Activated CD4-positive, alpha-beta T cell treated with anti-CD3 and anti-CD28 coated beads for 24 hours (primary cell): ENCODE results near the gene GLT1D1.

Source experiments
- DNase-seq, 2 donors: peaks; one replicate each; pipeline ENCODE4 v3.0.0-alpha.2; 2020; ENCODE audit warnings: low read depth in 2 of 2

Gene GLT1D1

DNA sequence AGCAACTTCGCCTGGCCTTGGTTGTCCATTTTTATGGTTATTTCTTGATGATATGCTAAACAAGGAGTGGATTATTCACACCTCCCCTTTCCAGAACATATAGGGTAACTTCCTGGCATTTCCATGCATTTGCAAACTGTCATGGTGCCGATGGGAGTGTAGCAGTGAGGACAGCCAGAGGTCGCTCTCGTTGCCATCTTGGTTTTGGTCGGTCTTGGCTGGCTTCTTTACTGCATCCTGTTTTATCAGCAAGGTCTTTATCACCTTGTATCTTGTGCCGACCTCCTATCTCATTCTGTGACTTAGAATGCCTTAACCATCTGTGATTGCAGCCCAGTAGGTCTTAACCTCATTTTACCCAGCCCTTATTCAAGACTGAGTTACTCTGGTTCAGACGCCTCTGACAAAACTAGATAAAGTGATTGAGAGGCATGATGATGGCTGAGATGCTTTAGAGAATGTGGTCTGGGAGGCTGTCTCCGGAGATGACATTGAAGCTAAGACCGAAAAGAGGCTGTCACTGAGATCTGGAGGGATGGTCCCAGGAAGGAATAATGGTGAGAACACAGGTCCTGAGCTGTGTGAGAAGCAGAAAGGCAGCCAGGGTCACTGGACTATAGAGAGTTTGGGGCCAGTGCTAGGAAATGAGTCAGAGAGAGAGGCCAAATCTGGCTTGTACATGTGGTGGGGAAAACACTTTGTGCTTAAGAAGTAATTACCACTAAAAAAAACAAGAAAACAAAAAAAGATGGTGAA, 2.9 kb downstream of the GLT1D1 start:
- DNase-seq = no peak

DNA sequence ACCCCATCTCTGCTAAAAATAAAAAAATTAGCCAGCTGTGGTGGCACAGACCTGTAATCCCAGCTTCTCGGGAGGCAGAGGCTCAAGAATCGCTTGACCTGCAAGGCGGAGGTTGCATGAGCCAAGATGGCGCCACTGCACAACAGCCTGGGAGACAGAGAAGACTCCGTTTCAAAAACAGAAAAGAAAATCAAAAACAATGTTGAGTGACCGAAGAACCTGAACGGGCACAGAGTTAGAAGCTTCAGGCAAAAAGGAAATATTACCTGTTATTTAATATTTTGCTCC, 3.5 kb downstream of the GLT1D1 start:
- no peak for DNase-seq

DNA sequence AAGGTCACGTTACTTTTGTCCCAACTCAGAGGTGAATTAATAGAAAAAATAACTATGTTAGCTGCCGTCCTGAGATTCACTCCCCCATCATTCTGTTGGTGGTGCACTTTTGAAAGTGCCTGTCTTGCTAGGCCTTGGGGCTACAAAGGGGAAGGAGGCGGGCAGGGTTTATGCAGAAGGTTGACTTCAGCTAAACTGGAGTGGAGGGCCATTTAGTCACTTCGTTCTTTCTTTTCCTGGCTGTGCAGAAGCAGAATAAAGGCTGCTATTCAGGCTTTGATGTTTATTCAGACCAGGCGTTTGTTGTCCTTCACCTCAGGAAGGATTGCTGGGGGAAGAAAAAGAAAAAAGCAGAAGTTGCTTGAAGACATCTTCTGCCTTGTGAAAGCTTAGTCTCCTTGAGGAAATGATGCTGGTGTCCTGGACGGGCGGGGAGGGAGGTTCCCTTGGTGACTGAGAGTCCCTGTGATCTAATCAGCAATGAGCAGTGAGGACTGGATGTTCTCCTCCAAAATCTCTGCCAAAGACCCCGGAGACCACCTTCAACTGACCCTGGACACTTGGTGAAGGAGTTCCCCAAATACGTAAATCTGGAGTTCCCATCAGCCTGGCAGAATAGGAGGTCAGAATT, 4.0 kb downstream of the GLT1D1 start:
- DNase-seq = no peak

DNA sequence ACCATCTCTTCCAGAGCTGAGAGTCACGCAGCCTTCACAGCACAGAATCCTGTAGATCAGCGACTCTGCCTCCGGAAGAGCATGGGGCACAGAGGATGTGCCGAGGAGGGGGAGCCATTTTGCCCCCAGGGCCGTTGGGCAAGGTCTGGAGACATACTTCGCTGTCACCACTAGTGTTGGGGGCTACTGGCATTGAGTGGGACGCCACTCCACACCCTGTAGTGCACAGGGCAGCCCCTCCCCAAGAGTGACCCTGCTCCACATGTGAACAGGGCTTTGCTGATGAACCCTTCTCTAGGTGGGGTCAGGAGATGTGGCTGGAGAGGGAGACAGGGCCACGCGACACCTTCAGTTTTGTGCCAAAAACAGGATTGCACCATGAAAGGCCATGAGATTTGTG, 6.0 kb downstream of the GLT1D1 start:
- DNase-seq = no peak

DNA sequence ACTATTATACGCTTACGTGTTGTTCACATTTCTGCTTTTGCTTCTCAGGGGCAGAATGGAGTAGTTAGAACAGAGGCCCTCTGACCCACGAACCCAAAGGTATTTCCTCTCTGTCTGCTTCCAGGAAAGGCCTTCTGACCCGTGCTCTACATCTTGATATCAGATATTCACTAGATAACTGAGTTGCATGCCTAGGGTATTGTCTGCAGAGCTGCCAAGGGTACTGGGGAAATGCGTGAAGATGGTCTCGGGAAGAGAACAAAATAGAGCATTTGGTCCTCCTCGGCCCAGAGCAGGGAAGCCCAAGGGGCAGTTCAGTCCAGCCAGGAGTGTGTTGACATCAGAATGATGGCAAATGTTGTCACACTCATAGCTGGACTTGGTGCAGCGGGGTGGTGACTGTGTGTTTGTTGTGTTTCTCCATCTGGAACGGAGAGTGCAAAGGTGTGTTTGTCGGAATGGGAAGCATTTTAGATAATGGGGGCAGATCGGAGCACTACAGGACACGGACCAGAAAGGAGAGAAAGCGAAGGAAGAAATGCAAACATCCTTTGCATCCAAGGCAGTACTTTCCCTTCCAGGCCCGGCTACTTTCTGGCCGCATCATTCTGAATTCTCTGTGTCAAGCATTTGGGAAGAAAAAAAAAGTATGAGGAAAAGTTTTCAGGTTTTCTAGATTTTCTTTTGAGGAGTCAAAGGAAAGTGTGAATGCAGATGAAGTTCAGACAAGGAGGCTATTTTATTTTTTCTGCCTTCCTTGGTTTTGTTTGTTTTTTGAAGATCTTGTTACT, 8.1 kb downstream of the GLT1D1 start:
- no peak for DNase-seq

DNA sequence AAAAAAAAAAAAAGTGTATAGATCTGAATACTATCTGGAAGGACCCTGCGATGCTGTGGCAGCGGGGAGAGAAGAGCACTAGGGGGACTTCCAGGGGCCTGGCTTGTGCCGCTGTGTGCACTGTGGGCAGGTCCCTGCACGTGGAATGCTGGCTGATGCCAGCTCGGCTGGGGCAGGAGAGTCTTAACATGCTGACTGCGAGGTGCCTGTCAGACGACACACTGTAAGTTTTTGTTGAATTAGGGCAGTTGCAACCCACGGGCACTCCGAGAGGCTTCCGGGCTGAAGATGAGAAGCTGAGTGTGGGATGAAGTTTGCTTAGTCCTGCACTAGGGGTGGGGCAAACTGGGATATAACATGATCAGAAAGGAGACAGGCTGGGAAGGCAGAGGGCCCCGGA, 10.7 kb downstream of the GLT1D1 start:
- no peak for DNase-seq

DNA sequence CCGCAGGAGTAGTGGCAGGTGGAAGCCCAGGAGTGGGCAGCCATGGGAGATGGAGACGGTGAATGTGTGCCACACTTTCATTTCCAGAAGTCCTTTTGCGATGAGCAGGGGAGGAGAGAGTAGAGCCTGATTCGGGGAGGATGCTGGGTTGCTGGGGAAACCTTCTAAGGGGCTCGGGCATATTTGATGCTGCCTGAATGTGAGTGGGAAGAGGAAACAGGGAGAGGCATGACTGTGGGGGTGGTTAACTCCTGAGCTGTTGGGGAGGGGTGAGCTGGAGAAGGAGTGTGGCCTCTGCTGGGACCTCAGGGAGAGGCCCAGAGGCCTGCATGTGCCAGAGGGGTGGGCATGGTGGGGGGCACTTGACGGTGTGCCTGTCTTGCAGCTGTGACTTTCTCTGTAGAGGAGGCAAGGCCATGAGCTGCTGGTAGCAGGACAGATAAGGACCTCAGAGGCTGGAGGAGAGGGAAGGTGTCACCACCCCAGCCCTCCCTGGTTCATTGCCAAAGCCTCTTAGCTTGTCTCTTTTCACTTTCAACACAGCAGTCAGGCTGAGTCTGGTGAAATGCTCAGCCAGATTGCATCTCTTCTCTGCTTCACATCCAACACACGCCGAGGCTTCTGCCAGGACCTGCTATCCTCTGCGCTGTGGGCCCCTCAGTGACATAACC, 11.4 kb downstream of the GLT1D1 start:
- no peak for DNase-seq

DNA sequence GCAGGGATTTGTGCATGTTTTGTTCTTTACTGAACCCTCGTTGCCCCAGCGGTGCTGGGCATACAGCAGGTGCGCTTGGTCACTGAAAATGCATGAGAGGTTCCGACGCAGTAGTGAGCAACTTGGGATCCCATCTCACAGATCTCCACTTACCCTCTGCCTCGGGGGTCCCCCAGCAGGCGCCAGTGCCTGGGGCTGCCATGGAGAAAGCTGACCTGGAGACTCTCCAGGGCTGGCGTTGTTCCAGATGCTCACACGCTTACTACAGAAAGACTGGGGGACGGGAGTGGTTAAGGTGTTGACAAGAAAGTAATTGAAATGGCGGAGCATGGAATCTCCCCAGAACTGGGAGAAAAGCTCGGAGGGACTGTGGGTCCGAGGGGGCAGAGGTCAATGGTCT, 14.2 kb downstream of the GLT1D1 start:
- no peak for DNase-seq

DNA sequence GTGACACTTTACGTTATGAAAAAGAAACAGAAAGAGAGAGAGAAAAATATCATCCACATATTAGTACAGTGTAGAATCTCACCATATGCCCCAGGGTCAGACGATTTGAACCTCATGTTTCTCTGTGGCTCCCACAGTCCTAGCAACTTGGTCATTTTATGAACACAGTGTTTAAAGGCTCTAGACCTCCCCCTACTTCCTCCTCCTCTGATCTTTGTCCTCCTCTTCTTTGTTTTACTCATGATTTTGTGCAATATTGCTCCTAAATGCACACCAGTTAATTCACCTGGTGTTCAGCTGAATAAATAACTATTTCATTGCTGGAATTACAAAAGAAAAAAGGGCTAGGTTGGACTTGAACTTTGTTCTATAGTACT, 18.2 kb downstream of the GLT1D1 start:
- no peak for DNase-seq

DNA sequence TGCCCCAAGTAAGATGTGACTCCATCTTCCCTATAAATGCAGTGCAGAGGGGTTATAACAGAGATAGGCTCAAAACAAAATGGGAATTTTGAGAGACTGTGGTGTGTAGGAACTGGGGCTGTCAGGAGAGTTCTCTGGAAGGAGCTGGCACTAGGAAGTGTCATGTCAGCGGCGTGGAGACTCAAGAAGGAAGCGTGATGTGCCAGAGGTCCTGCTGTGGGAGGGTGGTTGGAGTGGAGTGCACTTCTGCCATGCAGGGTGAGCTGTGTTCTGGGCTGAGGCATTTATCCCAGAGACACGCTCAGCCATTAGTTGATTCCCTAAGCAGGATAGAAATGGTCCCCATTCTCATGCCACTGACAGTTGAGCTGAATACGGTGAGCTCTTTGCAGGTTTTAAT, 19.0 kb downstream of the GLT1D1 start:
- DNase-seq = no peak

DNA sequence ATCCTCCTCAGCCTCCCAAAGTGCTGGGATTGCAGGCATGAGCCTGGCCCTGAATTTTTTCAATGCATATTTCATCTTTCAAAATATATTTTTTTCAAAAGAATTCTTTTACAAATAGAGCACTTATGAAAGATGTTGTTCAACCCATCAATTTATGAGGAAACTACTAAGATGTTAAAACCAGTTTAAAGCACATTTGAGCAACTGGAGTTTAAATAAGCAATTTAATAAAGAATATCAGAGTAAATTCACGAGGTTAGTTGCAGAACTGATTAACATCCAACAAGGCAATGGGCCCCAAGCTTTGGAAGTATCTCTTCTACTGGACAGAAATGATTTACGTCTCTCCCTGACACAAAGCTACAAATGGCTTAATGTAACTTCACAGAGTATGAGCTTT, 23.3 kb downstream of the GLT1D1 start:
- DNase-seq = no peak

DNA sequence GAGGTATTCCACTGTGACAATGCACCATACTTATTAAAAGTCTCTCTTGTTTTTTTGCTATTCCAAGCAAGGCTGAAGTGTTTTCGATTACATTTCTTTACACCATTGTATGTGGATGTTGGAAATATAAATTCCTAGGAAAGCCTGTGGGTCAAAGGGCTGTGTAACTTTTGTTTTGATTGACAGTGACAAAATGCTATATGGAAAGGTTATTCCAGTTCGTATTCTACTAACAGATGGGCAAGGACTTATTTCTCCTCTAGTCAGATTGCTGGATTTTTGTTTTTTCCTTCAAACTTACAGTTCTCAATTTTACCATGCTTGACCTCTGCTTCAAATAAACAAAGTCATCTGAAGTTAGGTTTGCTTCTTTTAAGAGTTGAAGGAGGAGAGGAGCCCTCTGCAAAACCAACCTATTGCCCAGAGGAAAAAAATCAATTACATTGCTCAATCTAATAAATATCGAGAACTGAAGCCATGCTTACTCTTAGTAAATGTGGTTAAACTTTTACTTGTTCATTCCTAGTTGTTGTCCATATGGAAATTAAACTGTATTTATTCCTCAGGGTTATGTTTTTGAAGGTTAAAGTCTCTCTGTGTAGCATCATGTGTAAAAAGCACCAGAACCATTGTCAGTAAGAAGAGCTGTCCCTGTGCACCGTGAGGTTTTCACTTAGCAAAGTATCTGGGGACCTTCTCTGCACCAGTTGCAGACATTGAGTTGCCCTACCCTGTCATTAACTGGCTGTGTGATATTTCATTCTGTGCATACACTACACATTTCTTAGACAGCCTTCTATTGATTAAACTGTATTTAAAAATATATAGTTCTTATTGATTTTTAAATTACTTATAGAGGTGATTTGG, 26.9 kb downstream of the GLT1D1 start:
- no peak for DNase-seq

DNA sequence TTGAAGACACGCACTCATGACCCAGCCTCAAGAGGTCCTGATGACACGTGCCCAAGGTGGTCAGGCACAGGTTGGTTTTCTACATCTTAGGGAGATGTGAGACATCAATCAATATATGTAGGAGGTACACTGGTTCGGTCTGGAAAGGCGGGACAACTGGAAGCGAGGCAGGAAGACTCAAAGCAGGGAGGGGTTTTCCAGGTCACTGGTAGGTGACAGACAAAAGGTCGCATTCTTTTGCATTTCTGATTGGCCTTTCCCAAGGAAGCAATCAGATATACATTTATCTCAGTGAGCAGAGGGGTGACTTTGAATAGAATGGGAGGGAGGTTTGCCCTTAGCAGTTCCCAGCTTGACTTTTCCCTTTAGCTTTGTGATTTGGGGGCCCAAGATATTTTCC, 38.6 kb downstream of the GLT1D1 start:
- no peak for DNase-seq

DNA sequence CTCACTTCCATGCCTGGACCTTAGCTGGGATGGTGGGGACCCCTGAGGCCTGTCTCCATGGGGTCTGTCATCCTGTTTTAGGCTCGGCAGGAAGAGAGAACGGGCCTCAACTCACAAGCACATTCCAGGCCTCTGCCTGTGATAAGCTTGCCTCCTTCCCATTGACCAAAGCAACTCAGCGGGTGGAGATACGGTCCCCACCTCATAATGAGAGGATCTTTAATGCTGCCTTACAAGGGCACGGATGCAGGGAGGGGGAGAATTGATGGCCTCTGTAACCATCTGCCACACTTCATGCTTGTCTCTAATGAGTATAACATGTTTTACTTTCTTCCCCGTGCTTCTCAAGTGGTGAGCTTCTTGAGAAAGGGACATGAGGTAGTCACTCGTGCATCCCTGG, 50.0 kb downstream of the GLT1D1 start:
- DNase-seq = no peak

DNA sequence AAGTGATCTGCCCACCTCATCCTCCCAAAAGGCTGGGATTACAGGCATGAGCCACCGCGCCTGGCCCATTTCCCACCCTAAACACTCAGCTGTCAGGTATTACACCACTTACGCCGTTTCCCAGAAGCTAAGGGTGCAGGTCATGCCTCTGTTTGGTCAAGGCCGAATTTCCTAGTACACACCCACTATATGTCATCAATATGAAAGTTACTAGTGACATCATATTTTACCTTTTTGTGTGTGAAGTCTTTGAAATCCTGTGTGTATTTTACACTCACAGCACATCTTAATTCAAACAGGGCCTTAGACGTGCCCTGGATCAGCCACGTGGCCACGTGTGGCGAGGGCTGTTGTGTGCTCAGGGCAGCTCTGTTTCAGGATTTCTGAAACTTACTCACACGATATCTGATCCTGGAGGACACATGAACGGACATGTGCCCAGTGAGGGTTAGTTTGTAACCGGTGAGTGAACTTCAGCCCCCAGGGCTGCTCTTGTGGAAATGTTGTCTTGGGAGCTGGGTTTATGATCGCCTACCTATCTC, 51.8 kb downstream of the GLT1D1 start:
- no peak for DNase-seq

DNA sequence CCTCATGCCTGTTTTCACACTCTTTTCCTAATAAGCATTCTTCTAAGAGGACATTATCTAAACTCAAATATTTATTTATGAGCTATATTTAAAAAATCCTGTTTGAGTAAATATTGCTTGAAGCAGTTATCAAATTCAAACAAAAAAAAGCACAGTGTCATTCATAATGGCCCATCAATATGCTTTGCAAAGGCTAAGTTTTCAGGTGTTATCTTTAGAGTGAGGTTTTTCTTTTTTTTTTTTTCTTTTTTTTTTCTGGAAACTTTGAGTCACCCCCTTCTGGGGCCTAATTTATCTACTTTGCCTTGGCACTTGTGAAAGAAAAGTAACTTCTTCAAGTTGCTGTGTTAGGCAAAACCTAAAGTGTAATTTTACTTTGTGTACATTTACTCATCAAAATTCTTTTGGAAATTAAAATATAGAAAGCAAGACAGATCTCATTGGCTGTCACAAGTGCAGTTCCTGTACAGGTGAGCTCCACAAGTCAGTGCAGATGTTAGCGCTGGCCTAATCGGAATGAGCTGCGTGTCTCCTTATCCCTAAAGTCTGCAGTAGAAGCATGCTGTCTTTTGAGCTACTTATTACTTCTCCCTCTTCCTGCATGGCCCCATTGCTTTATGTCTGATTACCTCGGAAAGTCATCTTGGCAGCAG, 53.3 kb downstream of the GLT1D1 start:
- no peak for DNase-seq

DNA sequence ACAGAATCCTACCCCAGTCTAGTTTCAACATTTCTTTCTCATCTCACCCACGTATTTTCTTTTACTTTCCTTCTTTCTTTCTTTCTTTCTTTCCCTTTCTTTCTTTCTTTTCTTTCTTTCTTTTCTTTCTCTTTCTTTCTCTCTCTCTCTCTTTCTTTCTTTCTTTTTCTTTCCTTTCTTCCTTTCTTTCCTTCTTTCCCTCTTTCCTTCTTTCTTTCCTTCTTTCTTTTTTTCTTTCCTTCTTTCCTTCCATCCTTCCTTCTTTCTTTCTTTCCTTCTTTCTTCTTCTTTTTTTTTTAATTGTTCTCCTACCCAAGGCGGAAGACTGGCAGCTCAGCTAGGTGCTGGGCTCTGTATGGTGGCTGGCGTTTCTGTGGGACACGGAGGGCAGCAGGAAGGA, 55.0 kb downstream of the GLT1D1 start:
- no peak for DNase-seq

DNA sequence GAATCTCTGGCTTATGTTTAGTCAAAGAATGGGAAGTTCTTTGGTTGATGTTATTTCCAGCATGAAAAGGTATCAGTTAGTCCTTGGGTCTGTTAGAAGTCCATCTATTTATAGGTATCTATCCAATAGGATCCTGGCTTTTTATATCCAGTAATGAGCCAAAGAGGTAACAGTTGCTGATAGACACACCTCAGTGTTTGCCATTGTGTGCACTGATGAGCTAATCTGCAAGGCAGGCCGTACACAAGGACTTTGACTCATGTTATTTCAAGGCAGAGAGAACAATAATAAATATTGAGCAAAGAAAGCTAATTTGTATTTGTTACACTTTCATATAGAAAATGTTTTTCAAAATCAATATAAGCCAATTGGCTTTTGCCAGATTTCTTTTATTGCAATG, 56.4 kb downstream of the GLT1D1 start:
- no peak for DNase-seq

DNA sequence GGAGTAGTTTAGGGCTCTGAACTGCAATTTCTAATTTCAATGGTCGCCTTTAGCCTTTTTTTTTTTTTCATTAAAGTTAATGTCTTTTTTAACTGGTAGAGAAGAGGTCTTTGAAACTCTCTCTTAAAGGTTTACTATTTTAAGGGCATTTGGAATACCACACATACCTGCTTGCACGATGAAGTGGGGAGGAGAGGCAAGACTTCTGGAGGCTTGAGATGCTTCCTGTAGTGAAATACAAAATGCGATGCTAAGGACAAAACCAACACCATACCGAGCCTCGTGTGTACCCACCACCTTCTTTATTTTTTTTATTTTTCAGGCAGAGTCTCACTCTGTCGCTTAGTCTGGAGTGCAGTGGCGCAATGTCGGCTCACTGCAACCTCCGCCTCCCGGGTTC, 57.4 kb downstream of the GLT1D1 start:
- DNase-seq = no peak

DNA sequence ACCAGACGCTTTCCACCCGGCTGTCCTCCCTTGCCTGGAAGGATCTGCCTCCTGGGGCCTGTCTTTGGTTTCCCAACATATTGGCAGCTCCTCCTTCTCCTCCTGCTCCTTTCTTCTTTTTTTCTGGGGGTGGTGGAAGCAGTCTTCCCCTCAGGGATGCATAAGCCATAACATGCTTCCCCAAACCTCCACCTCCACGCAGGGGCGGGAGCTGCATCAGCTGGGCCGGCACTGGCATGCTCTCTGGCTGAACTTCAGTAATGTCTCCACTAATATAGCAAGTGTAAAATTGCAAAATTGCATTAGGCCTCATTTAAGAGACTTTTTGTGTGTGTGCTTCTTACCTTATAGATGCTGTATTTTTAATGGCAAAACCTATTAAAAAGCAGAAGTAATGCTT, 58.6 kb downstream of the GLT1D1 start:
- DNase-seq = no peak
